HG03097 (cell line): ENCODE data around the gene TECPR2.
A peak's percentile ranks its signal among the peaks of the same experiment; 100 is the strongest.

Experiments
- ATAC-seq: cut with Tn5 transposase; IDR thresholded peaks from one replicate; pipeline ENCODE4 v1.9.1; 2021; ENCODE audit not compliant: unreplicated experiment, low FRiP score

TECPR2 gene, protein sequence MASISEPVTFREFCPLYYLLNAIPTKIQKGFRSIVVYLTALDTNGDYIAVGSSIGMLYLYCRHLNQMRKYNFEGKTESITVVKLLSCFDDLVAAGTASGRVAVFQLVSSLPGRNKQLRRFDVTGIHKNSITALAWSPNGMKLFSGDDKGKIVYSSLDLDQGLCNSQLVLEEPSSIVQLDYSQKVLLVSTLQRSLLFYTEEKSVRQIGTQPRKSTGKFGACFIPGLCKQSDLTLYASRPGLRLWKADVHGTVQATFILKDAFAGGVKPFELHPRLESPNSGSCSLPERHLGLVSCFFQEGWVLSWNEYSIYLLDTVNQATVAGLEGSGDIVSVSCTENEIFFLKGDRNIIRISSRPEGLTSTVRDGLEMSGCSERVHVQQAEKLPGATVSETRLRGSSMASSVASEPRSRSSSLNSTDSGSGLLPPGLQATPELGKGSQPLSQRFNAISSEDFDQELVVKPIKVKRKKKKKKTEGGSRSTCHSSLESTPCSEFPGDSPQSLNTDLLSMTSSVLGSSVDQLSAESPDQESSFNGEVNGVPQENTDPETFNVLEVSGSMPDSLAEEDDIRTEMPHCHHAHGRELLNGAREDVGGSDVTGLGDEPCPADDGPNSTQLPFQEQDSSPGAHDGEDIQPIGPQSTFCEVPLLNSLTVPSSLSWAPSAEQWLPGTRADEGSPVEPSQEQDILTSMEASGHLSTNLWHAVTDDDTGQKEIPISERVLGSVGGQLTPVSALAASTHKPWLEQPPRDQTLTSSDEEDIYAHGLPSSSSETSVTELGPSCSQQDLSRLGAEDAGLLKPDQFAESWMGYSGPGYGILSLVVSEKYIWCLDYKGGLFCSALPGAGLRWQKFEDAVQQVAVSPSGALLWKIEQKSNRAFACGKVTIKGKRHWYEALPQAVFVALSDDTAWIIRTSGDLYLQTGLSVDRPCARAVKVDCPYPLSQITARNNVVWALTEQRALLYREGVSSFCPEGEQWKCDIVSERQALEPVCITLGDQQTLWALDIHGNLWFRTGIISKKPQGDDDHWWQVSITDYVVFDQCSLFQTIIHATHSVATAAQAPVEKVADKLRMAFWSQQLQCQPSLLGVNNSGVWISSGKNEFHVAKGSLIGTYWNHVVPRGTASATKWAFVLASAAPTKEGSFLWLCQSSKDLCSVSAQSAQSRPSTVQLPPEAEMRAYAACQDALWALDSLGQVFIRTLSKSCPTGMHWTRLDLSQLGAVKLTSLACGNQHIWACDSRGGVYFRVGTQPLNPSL (N-terminal part only)

GRCh38 chr14:102362545-102363181, at the start of gene TECPR2, which contains the start of gene CINP:
Gene TECPR2, plus strand, starts transcription at chr14:102362941. Its CDS starts 13,781 bp downstream, at chr14:102376722.
Gene CINP, minus strand, starts transcription at chr14:102362890. Its CDS starts 39 bp downstream, at chr14:102362851.
- peak; percentile 89 for ATAC-seq

DNA sequence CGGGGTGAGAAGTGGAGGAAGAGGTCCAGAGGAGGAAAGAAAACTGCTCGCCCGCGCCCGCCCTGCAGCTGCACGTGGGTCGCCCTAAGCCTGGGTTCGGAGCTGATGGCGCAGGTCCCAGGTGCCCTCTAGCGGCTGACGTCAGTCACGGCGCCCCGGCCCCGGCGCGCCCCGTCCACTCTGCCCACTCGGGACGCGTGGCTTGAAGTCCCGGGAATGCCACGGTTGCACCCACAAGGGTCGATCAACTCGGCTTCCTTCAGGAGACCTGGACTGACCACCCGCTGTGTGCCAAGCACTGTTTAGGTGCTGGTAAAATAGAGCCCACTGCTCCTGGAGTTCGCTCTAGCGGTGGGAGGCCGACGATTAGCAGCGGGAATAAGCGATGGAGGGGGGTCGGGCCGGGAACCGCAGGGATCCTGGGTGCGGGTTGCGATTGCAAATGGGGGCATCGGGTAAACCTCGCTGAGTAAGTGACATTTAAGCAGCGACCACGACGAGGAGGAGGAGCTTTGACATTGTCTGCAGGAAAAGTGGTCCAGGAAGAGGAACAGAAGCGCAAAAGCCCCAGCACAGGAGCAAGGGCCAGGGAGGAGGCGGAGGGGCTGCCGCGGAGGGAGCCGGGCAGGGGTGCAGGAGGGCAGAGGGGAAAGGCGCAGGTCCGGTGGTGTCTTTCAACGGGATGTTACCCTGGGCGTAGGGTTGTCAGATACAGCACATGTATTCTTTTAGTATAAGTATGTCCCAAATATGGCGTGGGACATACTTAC, 48.3 kb upstream of the TECPR2 start:
- peak; percentile 55 for ATAC-seq

GRCh38 chr14:102315121-102315520, 47.6 kb upstream of the TECPR2 start:
- ATAC-seq = no peak

DNA sequence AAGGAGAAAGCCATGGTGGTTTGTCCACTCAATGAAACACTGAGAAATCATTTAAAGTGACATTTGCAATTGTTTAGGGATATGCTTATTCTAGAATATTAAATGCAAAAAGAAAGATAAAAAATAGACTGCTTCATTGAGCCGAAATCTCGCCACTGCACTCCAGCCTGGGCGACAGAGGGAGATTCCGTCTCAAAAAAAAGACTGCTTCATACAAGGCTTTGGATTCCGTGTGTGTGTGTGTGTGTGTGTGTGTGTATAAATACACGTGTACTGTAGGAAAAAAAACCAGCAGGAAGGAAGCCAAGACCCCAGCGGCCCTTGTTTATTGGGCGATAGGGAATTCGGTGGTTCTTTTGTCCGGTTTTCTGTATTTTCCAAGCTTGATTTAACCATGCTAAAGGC, 46.4 kb upstream of the TECPR2 start:
- no peak for ATAC-seq

DNA sequence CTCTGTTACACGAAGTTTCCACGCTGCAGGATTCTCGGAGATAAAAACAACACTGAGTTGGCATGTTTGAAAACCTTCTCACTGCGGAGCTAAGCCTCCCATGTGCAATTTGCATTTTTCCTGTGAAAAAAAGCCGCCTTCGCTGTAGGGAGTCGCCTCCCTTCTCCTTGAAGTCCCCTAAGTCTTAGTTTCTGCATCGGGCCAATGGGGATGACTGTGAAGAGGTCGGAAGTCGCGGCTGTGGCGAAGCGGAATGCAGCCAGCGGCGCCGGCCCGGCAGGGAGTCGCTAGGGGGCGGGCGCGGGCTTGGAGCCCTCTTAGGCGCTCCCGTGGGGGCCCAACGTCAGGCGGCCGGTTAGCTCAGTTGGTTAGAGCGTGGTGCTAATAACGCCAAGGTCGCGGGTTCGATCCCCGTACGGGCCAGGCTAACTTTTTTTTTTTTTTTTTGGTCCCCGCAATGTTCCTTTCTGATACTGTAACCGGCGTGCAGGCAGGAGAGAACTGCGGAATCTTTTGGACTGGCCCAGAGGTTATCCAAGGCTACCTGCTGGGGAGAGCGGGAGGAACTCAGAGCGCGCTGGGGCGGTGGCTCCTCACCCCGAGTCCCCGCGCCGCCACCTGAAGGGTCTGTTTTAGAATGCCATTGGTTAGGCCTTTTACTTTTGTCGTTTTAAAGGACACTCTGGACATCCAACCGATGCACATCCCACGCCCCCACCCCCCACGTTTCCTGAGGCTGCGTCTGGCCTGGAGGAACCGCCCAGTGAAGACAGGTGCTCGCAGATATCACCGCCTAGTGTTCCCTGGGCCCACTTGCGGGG, 45.8 kb upstream of the TECPR2 start:
- ATAC-seq = peak; percentile 59

- no peak for ATAC-seq
These were observed 45.0 kb upstream of the TECPR2 start for GRCh38 chr14:102317564-102318248.

GRCh38 chr14:102318781-102319276, 43.9 kb upstream of the TECPR2 start:
- ATAC-seq = no peak

DNA sequence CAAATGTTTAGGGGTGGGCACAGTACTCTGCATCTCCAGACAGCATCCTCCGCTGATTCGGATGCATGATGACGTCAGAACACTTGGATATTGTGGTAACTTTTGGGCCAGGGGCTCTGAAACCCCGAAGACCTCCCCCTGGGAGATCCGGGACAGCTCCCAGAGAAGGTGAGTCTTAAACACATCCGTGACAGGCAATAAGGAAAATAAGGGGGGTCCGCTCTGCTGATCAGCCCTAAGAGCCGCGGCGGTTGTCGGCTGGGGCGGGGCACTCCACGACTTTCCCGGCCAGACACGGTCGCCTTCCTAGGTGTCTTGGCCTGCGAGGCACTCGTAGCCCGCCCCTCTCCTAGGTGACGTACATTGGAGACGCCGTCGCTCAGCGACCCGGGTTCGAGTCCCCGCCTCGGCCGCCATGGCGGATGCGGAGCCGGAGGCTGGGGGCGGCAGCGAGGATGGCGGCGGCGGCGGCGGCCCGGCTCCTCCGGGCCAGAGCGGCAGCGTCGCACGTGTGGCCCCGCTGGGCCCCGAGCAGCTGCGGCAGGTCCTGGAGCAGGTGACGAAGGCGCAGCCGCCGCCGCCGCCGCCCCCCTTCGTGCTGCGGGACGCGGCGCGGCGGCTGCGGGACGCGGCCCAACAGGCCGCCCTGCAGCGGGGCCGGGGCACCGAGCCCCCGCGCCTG, 43.2 kb upstream of the TECPR2 start, which contains the start of gene ZNF839:
ZNF839 (plus strand) TSS at position 396 of the 682 bp plus-strand sequence; CDS start at position 416, 20 bp downstream.
- peak; percentile 46 for ATAC-seq

- ATAC-seq = peak; percentile 16
These were observed 42.6 kb upstream of the TECPR2 start for GRCh38 chr14:102320033-102320660.

- no peak for ATAC-seq
These were observed 41.9 kb upstream of the TECPR2 start for GRCh38 chr14:102320671-102321455.

DNA sequence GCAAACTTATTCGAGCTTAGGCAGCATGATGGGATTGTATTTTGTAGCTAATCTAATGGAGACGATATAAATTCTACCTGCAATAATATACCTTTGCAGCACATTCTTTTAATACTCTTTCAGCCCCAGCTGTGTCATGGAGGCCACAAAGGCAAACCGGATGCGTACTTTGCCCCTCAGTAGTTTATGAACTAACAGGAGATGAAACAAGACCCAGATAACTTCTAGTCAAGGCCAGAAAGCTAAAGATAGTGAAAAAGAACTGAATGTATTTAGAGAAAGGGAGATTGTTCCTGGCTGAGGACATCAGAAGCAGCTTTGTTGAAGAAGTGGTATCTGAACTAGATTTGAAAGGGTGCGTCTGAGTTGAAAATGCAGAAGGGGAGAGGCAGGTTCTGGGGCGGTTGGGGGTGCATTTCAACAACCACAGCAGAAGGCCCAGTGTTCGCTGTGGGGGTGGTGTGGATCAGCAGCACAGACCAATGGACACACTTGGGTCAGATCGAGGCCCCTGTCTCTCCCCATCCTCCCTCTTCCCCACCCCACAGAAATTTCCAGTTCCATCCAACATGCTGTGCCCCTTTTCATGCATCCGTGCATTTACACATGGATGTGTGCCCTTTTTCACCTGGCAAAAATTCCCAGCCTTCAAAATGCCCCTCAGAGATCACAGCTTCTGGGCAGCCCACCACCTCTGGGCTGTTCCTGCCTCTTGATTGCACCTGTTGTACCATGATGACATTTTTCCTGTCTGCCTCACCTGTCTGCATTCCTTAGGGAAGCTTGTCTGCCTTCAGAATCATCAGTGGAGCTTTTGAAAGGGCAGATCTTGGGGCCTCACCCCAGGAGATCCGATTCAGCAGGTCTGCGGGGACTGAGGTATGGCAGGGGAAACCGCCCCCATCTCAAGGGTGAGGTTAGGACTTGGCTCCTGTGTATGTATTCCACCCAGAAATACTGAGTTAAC, 41.0 kb upstream of the TECPR2 start:
- ATAC-seq = no peak

DNA sequence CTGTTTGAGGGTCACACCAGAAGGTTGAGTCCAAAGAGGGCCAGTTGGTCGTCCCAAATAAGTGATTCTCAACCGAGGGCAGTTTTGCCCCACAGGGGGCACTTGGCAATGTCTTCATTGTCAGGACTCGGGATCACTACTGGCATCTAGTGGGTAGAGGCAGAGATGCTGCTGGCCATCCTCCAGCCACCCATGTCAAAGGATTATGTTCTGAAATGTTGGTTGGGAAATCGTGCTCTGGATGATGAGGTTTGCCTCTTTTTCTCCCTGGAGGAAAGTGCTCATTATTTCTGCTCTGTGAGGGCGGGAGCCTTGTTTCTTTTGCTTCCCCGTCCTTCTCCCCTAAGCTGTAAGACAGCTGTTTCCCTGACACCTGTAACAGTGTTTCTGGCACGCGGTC, 39.6 kb upstream of the TECPR2 start:
- no peak for ATAC-seq

DNA sequence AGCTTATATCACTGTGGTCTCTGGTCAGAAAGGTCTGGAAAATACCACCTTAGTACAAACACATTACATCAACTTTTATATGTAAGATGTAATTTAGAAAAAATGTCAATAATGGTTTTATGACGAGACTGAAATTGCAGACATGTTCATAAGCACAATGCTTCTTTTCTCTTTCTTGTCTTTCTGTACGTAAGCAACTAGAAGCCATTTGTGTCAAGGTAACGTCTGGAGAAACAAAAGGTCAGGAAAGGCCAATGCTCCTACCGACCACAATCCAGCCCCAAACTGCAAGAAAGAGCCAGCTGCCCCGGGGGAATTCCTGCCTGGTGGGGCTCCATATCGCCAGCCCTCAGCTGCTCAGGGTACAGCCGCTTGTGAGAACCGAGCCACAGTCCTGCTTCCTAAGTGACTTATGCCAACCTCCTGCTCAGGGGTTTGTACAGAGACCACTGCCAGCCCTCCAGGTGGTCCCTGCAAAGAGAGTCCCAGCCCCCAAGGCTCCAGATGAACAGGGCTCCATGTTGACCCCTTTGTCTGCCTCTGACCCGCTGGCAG, 36.9 kb upstream of the TECPR2 start:
- no peak for ATAC-seq

GRCh38 chr14:102326583-102326982, 36.2 kb upstream of the TECPR2 start:
- no peak for ATAC-seq
